ENCODE data around the gene FGGY.
"Not testable (repeated sequence)": the region's sequence is repeated elsewhere in the genome, so short reads cannot be mapped to it uniquely, and the experiment has no call there.

The FGGY gene

GRCh38 chr1:59484096-59484495 is 187.2 kb downstream of the FGGY start:
- peak; percentile 82 for DNase-seq (ENCODE audit: low spot score)

GRCh38 chr1:59485171-59485570 is 188.3 kb downstream of the FGGY start:
- DNase-seq (ENCODE audit: low spot score), result no peak

- DNase-seq (ENCODE audit: low spot score), result no peak
These were observed 189.1 kb downstream of the FGGY start for GRCh38 chr1:59485949-59486348.

GRCh38 chr1:59486615-59487014 is 189.7 kb downstream of the FGGY start:
- DNase-seq (ENCODE audit: low spot score), result no peak

DNA sequence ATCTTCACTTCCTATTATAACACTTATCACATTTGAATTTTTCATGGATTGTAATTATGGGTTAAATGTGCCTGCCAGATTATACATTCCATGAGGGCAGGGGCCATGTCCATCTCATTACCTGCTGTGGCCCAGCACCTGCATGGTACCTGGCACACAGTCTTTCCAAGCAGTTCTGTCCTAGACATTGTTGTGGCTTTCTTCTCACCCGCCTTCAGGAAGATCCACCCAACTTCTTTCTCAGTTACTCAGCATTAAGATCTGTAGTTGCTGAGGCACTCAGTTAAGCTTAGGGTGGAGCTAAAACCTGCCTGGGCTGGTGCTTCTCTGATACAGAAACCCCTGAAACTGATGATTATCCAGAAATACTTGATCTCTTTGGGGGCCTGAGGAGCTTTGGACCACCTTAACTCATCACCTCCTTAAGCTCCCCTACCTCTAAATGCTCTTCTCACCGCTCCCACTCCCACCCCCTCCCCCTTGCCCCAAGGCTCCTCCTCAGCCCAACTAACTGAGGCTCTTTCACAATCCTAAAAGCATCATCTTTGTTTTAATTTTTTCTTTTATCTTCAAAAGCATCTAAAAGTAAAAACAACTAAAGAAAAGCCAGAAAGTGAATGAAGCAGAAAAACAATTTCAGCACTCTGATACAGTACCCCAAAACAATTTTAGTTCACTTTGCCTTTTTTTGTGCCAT is 190.6 kb downstream of the FGGY start:
- no peak for DNase-seq (ENCODE audit: low spot score)

DNA sequence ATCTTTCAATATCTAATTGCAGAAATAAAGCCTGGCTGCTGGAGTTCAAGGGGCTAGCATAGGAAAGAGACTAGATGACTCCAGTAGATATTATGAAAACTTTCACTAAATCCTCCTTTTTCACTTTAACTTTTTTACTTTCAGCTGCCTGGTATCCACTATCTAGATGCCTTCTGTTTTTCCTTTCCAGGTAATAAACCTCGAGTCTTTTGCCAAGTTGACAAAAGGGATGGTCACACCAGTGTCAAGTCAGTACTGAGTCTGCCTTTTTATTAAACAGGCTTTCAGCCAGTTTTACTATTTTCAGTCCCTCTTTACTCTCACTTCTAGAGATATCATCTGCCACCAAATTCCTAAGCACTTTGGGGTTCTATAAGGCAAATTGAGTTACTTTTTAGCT is 195.6 kb downstream of the FGGY start:
- DNase-seq (ENCODE audit: low spot score), result no peak

GRCh38 chr1:59494145-59494833 is 197.4 kb downstream of the FGGY start:
- DNase-seq (ENCODE audit: low spot score), result no peak

DNA sequence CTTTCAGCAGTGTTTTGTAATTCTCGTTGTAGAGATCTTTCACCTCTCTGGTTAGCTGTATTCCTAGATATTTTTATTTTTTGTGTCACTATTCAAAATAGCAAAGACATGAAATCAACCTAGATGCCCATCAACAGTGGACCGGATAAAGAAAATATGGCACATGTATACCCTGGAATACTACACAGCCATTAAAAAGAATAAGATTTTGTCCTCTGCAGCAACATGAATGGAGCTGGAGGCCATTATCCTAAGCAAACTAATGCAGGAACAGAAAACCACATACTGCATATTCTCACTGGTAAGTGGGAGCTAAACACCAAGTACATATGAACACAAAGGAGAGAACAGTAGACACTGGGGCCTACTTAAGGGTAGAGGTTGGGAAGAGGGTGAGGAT is 199.3 kb downstream of the FGGY start:
- not testable (repeated sequence) for DNase-seq (ENCODE audit: low spot score)

GRCh38 chr1:59497616-59498015 is 200.7 kb downstream of the FGGY start:
- DNase-seq (ENCODE audit: low spot score), result no peak

DNA sequence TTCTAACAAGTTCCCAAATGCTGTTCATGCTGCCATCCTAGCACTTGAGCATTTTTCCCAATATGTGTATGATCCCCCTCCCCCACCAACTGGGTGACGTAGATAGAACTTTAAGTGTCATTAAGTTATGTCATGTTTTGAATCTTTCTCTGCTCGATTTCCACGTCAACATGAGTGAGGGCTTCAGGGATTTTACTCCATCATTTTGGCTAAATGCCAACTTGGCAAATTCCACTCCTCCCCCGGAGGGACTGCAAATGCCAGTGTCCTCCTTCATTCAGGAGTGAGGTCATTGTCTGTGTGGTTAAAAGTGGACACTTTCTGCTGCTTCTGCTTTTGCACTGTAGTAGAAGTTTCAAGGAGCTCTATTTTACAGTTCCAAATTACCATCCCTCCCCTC is 201.7 kb downstream of the FGGY start:
- DNase-seq (ENCODE audit: low spot score), result peak; percentile 8

DNA sequence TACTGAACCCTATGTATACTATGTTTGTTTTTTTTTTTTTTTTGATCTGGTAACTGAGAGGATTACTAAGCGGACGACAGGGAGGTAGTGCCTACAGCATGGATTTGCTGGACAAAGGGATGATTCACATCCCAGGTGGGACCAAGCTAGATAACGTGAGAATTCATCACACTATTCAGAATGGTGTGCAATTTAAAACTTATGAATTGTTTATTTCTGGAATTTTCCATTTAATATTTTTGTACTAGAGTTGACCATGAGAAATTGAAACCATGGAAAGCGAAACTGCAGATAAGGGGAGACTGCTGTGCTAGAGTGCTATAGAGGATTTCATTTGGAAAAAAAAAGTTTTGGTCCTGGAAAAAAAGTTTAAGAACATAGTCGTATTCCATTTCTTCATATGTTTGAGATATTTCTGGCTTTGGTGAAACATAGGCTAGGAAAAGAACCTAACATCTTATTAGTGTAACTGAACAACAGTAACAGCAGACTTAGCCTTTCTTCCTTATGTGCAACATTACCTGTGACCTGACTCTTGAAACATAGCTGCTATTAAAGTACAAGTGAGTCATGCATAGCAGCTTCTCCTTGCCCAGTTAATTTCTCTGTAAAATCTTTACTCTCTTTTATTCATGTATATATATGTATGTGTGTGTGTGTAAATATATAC is 202.5 kb downstream of the FGGY start:
- no peak for DNase-seq (ENCODE audit: low spot score)

DNA sequence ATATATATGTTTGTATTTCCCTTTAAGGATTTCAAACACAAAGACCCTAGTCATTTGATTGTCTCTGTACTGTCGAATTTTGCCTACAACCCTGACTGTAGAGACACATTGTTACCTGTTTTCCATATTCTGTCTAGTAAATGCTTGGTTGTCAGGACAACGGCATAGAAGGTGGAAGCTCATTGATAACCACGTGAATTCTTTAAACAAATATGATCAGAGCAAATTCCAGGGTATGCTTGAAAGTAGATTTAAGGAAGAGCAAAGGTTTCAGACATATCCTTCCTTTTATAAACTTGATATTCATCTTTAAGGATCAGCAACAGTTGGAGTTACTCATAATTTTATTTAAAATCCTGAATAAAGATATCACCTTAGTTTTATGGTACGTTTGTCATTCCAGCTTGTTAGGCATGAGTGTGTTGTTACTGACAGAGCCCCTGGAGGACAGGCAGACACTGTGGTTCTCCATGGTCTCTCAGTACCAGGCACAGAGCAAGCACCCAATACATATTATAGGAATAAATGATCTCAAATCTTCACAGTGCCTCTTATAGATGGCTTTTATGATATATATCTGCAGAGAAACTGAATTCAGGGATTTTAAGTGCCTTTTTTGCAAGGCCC is 203.2 kb downstream of the FGGY start:
- no peak for DNase-seq (ENCODE audit: low spot score)

DNA sequence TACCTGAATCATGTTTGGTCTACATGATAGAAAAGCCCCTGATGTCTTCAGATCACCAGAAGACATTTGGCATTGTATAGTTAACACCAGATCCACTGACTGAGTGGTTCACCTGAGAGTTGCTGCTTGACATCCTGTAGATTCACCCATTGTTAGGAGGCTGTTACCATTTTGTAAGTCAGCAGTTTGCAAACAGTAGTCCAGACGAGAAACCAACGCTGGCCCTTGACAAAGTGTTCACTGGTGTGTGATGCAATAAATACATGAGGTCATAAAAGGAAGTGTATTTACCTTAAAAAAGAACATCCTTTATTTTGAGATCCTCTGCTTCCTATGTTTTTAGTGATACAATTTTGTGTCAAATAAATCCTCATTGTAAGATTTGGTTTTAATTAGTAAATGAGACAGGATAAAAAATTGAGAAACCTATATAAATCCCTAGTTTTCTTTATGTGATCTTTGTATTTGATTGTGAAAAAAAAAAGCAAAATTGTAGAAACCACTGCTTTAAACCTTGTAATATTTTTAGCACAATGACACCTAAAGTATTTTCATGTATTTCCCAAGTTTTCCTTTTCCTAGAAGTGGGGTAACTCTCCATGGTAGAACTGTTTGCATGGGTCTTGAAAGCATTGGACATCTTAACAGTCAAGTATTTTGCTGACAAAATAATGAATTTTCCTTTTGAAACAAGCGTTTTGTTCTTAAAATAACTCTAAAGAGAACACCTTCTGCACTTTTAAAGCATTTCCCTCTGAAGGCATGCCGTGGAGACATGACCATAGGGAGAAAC is 204.3 kb downstream of the FGGY start:
- DNase-seq (ENCODE audit: low spot score), result no peak

DNA sequence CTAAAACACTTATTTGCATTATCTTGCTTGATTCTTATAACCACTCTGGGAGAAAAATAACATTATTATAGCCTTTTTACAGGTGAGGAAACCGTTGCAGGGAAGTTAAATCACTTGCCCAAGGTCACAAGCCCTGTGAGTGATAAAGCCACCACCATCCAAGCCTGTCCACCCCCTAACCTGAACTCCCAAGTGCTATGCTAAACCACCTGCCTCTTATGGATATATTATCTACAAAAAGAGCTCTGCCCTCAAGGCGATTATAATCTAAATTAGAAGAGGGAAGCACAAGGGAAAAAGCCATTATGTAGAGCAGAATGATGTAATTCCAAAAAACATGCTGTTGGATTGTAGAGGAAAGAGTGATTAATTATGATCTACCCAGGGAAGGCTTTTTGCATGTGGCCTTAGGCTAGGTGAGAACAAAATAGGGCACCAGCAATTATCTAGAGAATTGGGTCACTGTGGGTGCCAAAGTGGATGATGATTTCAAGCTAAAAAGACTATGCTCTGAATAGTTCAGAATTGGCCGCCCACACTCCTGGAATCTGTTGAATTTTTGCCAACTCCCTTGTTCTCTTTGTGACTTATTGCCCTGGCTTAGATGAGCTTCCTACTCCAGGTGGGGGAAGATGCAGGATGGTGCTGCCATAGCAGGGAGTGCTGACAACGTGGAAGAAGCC is 205.3 kb downstream of the FGGY start:
- no peak for DNase-seq (ENCODE audit: low spot score)

GRCh38 chr1:59504276-59504675 is 207.4 kb downstream of the FGGY start:
- DNase-seq (ENCODE audit: low spot score), result no peak

- DNase-seq (ENCODE audit: low spot score), result no peak
These were observed 208.7 kb downstream of the FGGY start for GRCh38 chr1:59505596-59506028.

DNA sequence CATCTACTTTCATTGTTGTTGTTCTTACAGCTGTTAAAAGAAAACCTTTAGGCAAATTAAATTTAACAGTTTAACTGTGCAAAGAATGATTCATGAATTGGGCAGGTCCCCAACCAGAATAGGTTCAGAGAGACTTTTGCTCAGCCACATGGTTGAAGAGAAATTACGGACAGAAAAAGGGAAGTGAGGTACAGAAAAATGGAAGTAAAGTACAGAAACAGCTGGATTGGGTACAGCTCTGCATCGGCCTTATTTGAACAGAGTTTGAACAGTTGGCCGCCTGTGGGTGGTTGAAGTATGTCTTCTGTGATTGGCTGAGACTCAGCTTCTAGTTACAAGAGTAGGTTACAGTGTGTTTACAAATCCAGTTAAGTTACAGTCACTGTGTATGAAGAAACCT is 210.1 kb downstream of the FGGY start:
- DNase-seq (ENCODE audit: low spot score), result no peak

DNA sequence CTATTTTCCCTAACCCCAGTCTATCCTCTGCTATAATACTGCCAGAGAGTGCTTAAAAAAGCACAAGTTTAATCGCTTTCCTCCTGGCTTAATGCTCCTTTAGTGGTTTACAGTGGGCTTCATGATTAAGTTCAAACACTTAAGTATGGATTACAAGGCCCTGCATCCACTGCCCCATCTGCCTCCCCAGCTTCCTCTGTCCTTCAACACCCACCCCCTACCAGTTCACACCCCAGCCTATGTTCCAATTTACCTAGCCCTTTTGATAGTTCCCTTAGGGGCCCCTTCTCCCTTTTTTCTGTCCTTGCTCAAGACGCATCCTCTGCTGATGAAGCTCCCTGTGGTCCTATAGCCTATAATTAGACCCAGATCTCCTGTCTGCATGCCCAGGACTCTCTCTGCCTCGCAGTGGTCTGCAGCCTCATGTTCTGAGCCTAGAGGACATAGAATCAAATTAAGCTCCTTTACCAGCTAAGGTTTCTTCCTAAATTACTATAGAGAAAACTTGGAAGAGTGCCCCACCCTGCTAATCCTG is 212.5 kb downstream of the FGGY start:
- no peak for DNase-seq (ENCODE audit: low spot score)

- no peak for DNase-seq (ENCODE audit: low spot score)
These were observed 213.4 kb downstream of the FGGY start for GRCh38 chr1:59510249-59510648.

DNA sequence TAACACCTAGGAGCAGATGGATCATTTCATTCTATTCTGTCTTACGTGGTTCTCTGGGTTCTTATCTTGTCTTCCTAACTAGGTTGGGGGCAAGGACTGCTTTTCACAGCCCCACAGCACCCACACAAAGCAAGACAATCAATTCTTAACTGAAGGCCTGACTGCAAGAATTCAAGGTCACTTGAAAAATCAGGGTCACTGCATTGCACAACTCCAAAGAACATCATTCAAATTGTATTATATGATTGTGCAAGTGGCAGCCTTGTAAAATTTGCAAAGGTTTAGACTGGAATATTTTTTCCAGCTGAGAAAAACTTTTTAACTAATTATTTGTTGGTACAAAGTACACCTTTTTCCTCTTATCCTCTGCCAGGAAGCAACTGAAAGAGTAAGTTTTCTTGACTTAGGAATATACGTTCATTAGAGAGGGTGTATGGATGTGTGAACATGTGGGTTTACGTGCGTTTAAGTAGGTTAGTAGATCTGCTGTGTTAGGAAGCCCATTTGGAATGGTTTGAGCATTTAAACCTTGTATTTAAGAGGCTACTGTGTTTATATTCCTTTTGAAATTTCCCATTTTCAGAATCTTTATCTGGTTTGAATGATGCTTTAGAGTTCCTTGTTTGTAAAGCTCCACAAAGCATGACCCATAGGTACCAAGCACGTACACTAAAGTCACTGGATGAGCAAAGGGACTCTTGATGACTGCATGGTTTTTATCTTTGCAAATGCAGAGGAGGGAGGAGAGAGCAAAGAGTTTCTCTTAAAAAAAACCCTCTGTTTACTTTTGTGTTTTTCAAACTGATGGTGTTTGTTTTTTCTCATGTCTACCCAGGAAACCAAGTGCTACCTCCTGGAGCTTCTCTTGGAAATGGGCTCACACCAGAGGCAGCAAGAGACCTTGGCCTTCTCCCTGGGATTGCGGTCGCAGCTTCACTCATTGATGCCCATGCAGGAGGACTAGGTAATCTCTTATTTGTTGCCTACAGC is 214.9 kb downstream of the FGGY start:
- no peak for DNase-seq (ENCODE audit: low spot score)
